CMK (cell line): Measurements from ENCODE around the gene SEMA4D.

ENCODE experiments used
- DNase-seq: peaks from one replicate; pipeline ENCODE4 v3.0.0-alpha.2; 2010; ENCODE audit warnings: low read depth

SEMA4D gene

GRCh38 chr9:89497978-89498851, at the start of gene SEMA4D:
Gene SEMA4D, minus strand, starts transcription at chr9:89498113. Its CDS starts 92,657 bp downstream, at chr9:89405456.
- no peak for DNase-seq

- no peak for DNase-seq
Observed at GRCh38 chr9:89547000-89547399, 49.1 kb upstream of the SEMA4D start.

- DNase-seq = no peak
Observed at GRCh38 chr9:89544279-89544661, 46.4 kb upstream of the SEMA4D start.

- DNase-seq = no peak
Observed at GRCh38 chr9:89543621-89544278, 45.8 kb upstream of the SEMA4D start.

- DNase-seq = no peak
Observed at GRCh38 chr9:89543111-89543510, 45.2 kb upstream of the SEMA4D start.

- no peak for DNase-seq
Observed at GRCh38 chr9:89542401-89543021, 44.6 kb upstream of the SEMA4D start.

GRCh38 chr9:89541798-89542197, 43.9 kb upstream of the SEMA4D start:
- no peak for DNase-seq

GRCh38 chr9:89539374-89539773, 41.5 kb upstream of the SEMA4D start:
- no peak for DNase-seq

GRCh38 chr9:89538871-89539270, 41.0 kb upstream of the SEMA4D start:
- DNase-seq = no peak

GRCh38 chr9:89537166-89537565, 39.3 kb upstream of the SEMA4D start:
- no peak for DNase-seq

GRCh38 chr9:89536600-89536999, 38.7 kb upstream of the SEMA4D start:
- DNase-seq = no peak

GRCh38 chr9:89536145-89536574, 38.2 kb upstream of the SEMA4D start:
- no peak for DNase-seq

GRCh38 chr9:89535461-89535860, 37.5 kb upstream of the SEMA4D start:
- DNase-seq = no peak

GRCh38 chr9:89534515-89535287, 36.8 kb upstream of the SEMA4D start:
- no peak for DNase-seq

GRCh38 chr9:89533411-89534095, 35.6 kb upstream of the SEMA4D start:
- no peak for DNase-seq

- no peak for DNase-seq
Observed at GRCh38 chr9:89532944-89533343, 35.0 kb upstream of the SEMA4D start.

- DNase-seq = no peak
Observed at GRCh38 chr9:89532478-89532877, 34.6 kb upstream of the SEMA4D start.

GRCh38 chr9:89531766-89532165, 33.9 kb upstream of the SEMA4D start:
- DNase-seq = no peak

GRCh38 chr9:89530726-89531125, 32.8 kb upstream of the SEMA4D start:
- no peak for DNase-seq

GRCh38 chr9:89529243-89530035, 31.5 kb upstream of the SEMA4D start:
- no peak for DNase-seq

GRCh38 chr9:89528540-89528939, 30.6 kb upstream of the SEMA4D start:
- no peak for DNase-seq
